GM13977 (cell line): ENCODE data around the gene IL22RA1.

Experiments used
- DNase-seq: peaks from one replicate; pipeline ENCODE4 v3.0.0; 2012; ENCODE audit warnings: low spot score
- in situ Hi-C: fragments of 300-500 bp; cut with MboI; formaldehyde crosslinking; loops from one replicate; pipeline ENCODE4 v1.12.0; 2022; ENCODE audit warnings: low sequenced_read_pairs, low pct_unique_long_range_greater_than_20kb, mixed read lengths, inconsistent platforms; ENCODE audit not compliant: unreplicated experiment
- TF ChIP-seq, protein P1 (sequence below): IDR thresholded peaks from 2 replicates; pipeline ENCODE4 v1.5.1; 2012; ENCODE audit warnings: mild to moderate bottlenecking, control low read depth; ENCODE audit not compliant: insufficient read depth; ENCODE audit errors: extremely low read depth, missing control alignments

The IL22RA1 gene

DNA sequence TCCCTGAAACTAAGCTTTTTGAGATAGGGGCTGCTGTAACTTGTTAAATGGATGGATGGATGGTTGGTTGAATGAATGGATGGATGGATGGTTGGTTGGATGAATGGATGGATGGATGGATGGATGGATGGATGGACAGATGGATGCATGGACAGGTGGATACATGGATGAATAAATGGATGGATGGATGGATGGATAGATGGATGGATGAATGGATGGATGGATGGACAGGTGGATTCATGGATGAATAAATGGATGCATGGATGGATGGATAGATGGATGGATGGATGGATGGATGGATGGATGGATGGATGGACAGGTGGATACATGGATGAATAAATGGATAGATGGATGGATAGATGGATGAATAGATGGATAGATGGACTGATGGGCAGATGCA is 57.9 kb downstream of the IL22RA1 start:
- in situ Hi-C loops = no loop called here
- TF ChIP-seq, protein P1, sequence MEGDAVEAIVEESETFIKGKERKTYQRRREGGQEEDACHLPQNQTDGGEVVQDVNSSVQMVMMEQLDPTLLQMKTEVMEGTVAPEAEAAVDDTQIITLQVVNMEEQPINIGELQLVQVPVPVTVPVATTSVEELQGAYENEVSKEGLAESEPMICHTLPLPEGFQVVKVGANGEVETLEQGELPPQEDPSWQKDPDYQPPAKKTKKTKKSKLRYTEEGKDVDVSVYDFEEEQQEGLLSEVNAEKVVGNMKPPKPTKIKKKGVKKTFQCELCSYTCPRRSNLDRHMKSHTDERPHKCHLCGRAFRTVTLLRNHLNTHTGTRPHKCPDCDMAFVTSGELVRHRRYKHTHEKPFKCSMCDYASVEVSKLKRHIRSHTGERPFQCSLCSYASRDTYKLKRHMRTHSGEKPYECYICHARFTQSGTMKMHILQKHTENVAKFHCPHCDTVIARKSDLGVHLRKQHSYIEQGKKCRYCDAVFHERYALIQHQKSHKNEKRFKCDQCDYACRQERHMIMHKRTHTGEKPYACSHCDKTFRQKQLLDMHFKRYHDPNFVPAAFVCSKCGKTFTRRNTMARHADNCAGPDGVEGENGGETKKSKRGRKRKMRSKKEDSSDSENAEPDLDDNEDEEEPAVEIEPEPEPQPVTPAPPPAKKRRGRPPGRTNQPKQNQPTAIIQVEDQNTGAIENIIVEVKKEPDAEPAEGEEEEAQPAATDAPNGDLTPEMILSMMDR = no peak
- no peak for DNase-seq

DNA sequence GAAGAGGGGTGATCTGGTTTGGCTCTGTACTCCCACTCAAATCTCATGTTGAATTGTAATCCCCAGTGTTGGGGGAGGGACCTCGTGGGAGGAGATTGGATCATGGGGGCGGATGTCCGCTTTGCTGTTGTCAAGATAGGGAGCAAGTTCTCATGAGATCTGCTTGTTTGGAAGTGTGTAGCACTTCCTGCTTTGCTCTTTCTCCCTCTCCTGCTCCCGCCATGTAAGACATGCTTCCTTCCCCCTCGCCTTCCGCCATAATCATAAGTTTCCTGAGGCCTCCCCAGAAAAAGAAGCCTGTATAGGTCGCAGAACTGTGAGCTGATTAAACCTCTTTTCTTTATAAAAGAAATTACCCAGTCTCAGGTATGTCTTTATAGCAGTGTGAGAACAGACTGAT is 58.9 kb downstream of the IL22RA1 start:
- in situ Hi-C loops = no loop called here
- no peak for DNase-seq
- TF ChIP-seq, protein P1 = no peak

DNA sequence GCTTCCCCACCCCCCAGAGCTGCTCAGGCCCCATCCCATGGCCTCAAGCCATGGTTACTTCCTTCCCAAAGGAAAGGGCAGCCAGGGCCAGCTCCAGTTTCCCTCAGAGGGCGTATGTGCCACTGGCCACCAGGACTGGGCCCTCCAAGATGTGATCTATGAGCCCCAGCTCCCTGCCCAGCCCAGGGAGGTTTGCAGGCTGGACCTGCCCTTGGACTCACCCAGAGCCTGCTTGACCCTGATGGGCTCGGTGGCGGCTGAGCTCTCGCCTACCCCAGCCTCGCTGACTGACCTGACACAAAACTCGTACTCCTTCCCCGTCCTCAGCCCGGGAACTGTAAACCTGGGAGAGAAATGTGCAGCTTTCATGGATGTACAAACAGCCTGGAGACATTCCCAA is 60.6 kb downstream of the IL22RA1 start:
- TF ChIP-seq, protein P1 = no peak
- DNase-seq = no peak
- in situ Hi-C loops = no loop called here

DNA sequence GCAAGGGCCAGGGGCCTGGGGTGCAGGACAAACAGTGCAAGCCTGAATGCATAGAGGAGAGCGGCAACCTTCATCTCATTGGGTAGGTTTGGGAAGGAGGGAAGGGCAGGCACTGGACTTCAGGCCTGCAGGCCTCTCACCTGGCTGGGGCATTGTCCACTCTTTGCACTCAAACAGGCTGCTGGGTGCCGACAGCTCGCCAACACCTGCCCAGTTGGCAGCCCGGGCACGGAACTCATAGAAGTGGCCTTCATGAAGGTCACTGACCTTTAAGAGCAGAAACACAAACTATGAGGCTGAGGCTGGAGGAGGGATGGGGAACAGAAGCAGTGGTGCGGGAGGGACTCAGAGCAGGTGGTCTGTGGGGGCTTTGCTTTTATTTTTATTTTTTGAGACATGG is 61.8 kb downstream of the IL22RA1 start:
- TF ChIP-seq, protein P1 = no peak
- in situ Hi-C loops = no loop called here
- no peak for DNase-seq

DNA sequence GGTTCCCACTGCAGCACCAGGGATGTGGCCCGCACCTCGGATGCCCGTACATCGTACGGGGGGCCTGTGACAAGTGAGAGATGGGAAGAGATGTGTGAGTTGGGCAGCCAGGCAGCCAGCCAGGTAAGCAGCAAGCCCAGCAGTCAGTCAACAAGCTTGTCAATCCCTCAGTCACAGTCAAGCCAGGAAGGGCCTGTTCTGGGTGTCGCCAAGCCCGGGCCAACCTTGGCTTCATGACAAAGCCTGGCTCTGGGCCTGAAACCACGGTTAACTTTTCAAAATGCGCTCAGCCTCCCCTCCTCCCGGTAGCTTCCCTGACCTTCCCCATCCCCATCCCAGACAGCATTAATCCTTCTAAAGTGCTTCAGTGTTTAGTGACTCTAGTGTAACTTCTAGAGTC is 62.8 kb downstream of the IL22RA1 start:
- no peak for DNase-seq
- in situ Hi-C loops = no loop called here
- TF ChIP-seq, protein P1 = no peak

DNA sequence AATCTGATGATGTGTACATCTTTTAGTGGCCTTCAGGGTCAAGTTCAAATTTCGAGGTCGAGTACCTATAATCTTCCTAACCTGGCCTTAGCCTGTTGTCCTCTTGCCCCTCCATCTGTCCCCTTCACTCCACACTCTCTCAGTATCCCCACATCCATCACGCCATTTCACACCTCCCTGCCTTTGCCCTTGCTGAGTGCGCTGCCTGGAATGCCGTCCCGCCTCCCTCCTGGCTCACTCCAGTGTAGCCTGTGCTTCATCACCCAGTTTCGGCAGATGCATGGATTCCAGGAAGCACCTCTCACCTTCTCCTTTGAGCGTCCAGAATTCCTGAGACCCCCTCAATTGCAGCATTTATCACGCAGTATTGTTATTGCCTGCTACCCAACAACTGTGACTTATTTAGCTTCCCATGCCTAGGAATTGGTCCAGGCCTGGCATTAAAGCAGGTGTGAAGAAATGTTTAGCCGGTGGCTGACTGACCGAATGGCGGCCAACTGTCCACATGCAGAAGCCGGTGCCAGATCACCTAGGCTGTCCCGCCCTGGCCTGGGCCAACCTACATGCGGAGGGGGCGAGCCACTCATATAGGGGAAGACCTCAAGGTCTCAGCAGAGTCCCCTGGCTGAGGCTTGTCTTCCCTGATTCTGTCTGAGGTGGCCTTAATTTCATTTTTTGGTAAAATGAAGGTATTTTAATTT is 65.5 kb downstream of the IL22RA1 start:
- in situ Hi-C loops = no loop called here
- TF ChIP-seq, protein P1 = no peak
- no peak for DNase-seq
